Measurements from ENCODE around the gene ARHGEF17. TPM values are rescaled to one million over a fixed set of nuclear protein-coding genes. Genes with fewer than 3 reads are reported as not detected.

The ARHGEF17 gene
- total RNA-seq, 4 donors from 2014 or later = 54.0 to 125 (median 61.4) TPM

DNA sequence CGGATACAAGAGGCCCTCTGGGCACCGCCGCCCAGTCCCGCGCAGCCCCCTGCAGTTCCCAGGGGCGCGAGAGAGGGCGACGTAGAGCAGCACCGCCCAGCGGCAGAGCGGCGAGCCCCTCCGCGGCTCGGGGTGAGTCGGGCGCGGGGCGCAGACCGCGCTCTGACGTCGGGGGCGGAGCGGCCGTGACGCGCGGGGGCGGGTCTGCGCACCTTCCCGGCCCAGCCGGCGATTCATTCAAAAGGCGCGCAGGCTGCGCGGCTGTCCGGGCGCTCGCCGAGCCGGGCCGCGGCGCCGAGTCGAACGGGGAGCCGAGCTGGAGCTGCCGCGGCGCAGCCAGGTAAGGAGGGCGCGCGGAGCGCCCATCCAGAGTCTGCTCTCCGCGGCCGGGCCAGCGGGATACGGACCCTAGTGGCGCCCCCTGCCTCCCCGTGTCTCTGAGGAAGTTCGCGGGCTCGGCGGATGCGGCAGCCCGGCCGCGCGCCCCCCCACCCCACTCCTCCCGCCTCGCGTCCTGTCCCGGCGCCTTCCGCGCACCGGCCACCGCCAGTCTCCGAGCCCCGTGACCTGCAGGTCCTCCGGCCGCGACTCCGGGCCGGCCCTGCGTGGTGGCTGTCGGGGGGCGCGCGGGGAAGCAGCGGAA lies 68.2 kb downstream of the ARHGEF17 start, which contains the start of gene RELT:
Gene RELT (plus strand): TSS at position 240 of the 643 bp plus-strand sequence. CDS start 12,738 bp downstream, outside the sequence.
- H3K9me3 ChIP-seq = no peaks in the 10 kb centered on the region
- TF ChIP-seq POLR2A (IDR thresholded peaks at IDR 0.05) = peak; percentile 29 to 94
- TF ChIP-seq, protein P1, sequence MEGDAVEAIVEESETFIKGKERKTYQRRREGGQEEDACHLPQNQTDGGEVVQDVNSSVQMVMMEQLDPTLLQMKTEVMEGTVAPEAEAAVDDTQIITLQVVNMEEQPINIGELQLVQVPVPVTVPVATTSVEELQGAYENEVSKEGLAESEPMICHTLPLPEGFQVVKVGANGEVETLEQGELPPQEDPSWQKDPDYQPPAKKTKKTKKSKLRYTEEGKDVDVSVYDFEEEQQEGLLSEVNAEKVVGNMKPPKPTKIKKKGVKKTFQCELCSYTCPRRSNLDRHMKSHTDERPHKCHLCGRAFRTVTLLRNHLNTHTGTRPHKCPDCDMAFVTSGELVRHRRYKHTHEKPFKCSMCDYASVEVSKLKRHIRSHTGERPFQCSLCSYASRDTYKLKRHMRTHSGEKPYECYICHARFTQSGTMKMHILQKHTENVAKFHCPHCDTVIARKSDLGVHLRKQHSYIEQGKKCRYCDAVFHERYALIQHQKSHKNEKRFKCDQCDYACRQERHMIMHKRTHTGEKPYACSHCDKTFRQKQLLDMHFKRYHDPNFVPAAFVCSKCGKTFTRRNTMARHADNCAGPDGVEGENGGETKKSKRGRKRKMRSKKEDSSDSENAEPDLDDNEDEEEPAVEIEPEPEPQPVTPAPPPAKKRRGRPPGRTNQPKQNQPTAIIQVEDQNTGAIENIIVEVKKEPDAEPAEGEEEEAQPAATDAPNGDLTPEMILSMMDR (IDR thresholded peaks at IDR 0.05) = peak; percentile 55 to 99 (median 97)
- peak within 1 kb of the TSS; percentile 3 to 75 (median 47) for H3K27ac ChIP-seq
- 0% methylated on average over 13 to 30 of the region's 96 CpGs for WGBS, 2 donors
- H3K36me3 ChIP-seq = no peaks in the 10 kb centered on the region
- H3K4me1 ChIP-seq = peaks cover 15 to 26% of the 10 kb centered on the region in 2 donors
- peak within 1 kb of the TSS; percentile 52 to 78 (median 54) for H3K4me3 ChIP-seq (replicated peaks in 1 of 3)
- no peaks in the 10 kb centered on the region for H3K27me3 ChIP-seq
- peak; percentile 87 to 88 for DNase-seq
- intact Hi-C loops (cut with DNase I) = no loop called here

DNA sequence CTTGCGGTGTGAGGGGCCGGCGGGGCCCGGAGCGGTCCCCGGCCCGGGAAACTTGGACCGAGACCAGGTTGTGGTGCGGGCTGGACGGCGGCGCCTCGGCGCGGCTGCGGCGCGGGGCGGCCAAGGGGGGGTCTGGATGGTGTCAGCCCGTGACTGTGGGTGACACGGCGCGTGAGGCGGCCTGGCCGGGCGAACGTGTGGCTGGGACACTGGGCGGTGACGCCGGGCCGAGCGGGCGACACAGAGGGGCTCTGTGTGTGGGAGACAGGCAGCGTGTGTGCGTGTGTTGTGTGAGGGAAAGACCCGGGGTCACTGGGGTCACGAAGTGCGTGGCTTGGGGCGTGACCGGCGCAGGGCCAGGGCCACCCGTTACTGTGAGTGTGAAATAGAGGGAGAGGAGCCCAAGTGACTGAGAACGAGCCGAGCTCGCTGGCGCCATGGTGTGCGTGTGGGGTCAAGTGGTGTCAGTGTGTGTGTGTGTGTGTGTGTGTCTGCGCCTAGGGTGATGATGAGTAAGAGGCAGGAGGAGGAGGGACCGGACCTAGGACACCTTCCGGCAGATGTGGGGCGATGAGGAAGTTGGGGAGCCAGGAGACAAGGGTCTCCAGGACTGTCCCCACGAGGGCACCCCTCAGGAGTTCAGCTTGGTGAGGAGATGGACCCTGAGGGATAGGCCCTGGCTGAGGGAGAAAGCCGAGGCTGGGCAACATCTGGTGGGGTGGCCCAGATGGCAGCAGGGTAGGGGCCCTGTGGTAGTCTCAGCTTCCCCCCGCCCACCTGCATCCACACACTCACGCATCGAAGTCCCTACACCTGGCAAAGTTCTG lies 68.9 kb downstream of the ARHGEF17 start:
- Histone ChIP-seq H3K9me3 (no peaks in the 10 kb centered on the region), H3K36me3 (no peaks in the 10 kb centered on the region), H3K4me3 (replicated peaks in 1 of 3) (peak overlapping the region; percentile 52 to 78 (median 54)), H3K27ac (peak overlapping the region in 2 of 3 donors; percentile 47 to 75), H3K4me1 (peaks cover 15 to 26% of the 10 kb centered on the region in 2 donors), H3K27me3 (no peaks in the 10 kb centered on the region)
- WGBS, 2 donors = 16 to 29% methylated on average over 20 to 29 of the region's 56 CpGs
- intact Hi-C loops (cut with DNase I) = no loop called here
- TF ChIP-seq POLR2A (IDR thresholded peaks at IDR 0.05) = no peak
- TF ChIP-seq, protein P1 (IDR thresholded peaks at IDR 0.05) = no peak
- DNase-seq = peak; percentile 30 to 38

DNA sequence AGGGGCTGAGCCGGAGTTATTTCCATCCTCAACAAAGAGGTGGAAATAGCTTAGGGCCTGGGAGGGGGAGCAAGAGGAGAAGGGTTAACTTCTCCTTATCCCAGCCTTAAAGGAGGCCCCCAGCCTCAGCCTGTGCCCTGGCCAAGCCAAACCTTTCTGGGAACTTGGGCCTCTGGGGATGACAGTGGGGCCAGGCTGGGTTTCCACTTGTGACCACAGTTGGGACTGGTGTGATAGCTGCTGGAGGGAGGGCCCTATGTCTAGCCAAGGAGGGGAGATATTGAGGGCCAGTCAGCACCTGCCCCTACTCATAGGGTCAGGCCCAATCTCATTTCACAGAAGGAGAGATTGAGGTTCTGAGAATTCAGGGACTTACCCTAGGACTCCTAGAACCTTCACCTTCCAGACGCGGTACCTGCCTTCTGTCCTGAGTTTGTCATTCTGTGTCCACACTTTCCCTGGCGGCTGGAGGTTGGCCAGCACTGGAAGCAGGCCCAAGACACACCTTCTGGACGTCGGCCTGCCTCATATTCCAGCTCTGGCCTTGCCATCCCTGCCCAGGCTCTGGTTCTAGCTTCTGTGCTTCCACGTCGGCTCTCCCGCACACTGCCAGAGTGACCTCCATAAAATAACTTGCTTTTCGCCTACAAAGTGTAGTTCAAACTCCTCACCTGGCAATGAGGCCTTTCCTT lies 71.3 kb downstream of the ARHGEF17 start:
- Histone ChIP-seq H3K27ac (no peak overlapping the region), H3K4me3 (replicated peaks in 1 of 3) (no peak overlapping the region), H3K9me3 (no peaks in the 10 kb centered on the region), H3K4me1 (peaks cover 15 to 37% of the 10 kb centered on the region in 2 donors), H3K27me3 (no peaks in the 10 kb centered on the region), H3K36me3 (no peaks in the 10 kb centered on the region)
- WGBS, 2 donors = 42 to 53% methylated on average over 10 of the region's 10 CpGs
- no peak for TF ChIP-seq POLR2A (IDR thresholded peaks at IDR 0.05)
- TF ChIP-seq, protein P1 (IDR thresholded peaks at IDR 0.05) = no peak
- intact Hi-C loops (cut with DNase I) = no loop called here
- DNase-seq = peak; percentile 88 to 93

DNA sequence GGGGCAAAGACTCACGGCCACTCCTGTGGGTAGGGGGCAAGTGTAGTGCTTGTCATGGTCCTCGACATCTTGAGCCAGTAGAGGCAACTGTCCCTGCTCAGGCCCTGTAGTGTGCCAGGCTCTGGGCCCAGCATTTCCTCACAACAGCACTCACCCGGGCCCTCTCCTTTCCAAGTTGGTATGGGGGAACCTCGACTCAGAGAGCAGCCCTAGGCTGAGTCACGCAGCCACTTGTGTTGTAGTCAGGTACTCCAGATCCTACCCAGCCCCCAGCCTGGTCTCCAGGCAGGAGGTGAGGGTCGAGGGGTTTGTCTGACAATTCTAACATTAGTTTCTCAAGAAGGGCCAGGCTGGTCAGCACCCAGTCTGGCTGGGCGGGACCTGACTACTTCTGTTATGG lies 72.3 kb downstream of the ARHGEF17 start:
- H3K9me3 ChIP-seq = no peaks in the 10 kb centered on the region
- TF ChIP-seq, protein P1 (IDR thresholded peaks at IDR 0.05) = no peak
- no peak for TF ChIP-seq POLR2A (IDR thresholded peaks at IDR 0.05)
- H3K27me3 ChIP-seq = no peaks in the 10 kb centered on the region
- H3K27ac ChIP-seq = no peak overlapping the region
- H3K4me1 ChIP-seq = peaks cover 15 to 37% of the 10 kb centered on the region in 2 donors
- no peak for DNase-seq
- no peak overlapping the region for H3K4me3 ChIP-seq (replicated peaks in 1 of 3)
- intact Hi-C loops (cut with DNase I) = no loop called here
- H3K36me3 ChIP-seq = no peaks in the 10 kb centered on the region
- WGBS, 2 donors = 70 to 75% methylated on average over 5 to 6 of the region's 7 CpGs

Measured in thyroid gland (tissue), 4 donors.